Measurements from ENCODE around the gene SV2A. TPM values are rescaled to one million over a fixed set of nuclear protein-coding genes. Genes with fewer than 3 reads are reported as not detected.

Gene SV2A
- total RNA-seq, 1 experiment from 2014 or later, result 47.1 TPM

GRCh38 chr1:149888247-149888998, 29.2 kb downstream of the SV2A start (continued):
- TF ChIP-seq E2F4 (CRISPR knock-in tag; IDR thresholded peaks at IDR 0.05; ENCODE audit: borderline replicate concordance, low read depth), result no peak
- TF ChIP-seq CTCF (IDR thresholded peaks at IDR 0.05), result peak; percentile 54
- TF ChIP-seq NR3C1 (CRISPR knock-in tag; conservative IDR thresholded peaks at IDR 0.05; ENCODE audit: low read depth), result no peak
- no peak for TF ChIP-seq PRDM15 (CRISPR knock-in tag; IDR thresholded peaks at IDR 0.05)
- no peak for TF ChIP-seq ZBTB21 (CRISPR knock-in tag; IDR thresholded peaks at IDR 0.05; ENCODE audit: borderline replicate concordance)
- no peak for TF ChIP-seq ZNF232 (CRISPR knock-in tag; IDR thresholded peaks at IDR 0.05)

GRCh38 chr1:149887456-149888246, 30.0 kb downstream of the SV2A start:
- Mint-ChIP-seq H3K4me1 (peaks cover 4% of the 10 kb centered on the region), H3K27me3 (ENCODE audit: low read depth) (no peaks in the 10 kb centered on the region), H3K36me3 (no peaks in the 10 kb centered on the region), H3K9me3 (no peaks in the 10 kb centered on the region), H3K27ac (no peak overlapping the region), H3K4me3 (no peak overlapping the region)
- CTCF ChIA-PET, result interaction anchor here (1.0 to 3.0 kb wide), 7 partner anchors 12 to 300 kb away, joined by 3 to 25 read pairs (median 5); partner anchors contain the start of gene BOLA1
- ATAC-seq, result peak; percentile 61
- POLR2A ChIA-PET, result interaction anchor here (0.6 to 6.1 kb wide), 32 partner anchors 11 to 1312 kb away, joined by 3 to 51 read pairs (median 5); partner anchors contain the start of genes BOLA1, CIART, OTUD7B and RPRD2
- DNase-seq (ENCODE audit: low spot score), result peak; percentile 72
- no peak for TF ChIP-seq TCF7 (CRISPR knock-in tag; IDR thresholded peaks at IDR 0.05; ENCODE audit: low read depth)
- TF ChIP-seq ZSCAN18 (CRISPR knock-in tag; IDR thresholded peaks at IDR 0.05), result no peak
- TF ChIP-seq ZNF232 (CRISPR knock-in tag; IDR thresholded peaks at IDR 0.05), result peak; percentile 78
- TF ChIP-seq ZNF219 (CRISPR knock-in tag; IDR thresholded peaks at IDR 0.05; ENCODE audit: borderline replicate concordance), result no peak; the same call in 1 of the 2 replicates
- no peak for TF ChIP-seq PREB (CRISPR knock-in tag; IDR thresholded peaks at IDR 0.05; ENCODE audit: borderline replicate concordance)
- no peak for TF ChIP-seq ZNF396 (CRISPR knock-in tag; IDR thresholded peaks at IDR 0.05; ENCODE audit: borderline replicate concordance)
- TF ChIP-seq PRDM15 (CRISPR knock-in tag; IDR thresholded peaks at IDR 0.05), result no peak
- no peak for TF ChIP-seq ETV6 (CRISPR knock-in tag; IDR thresholded peaks at IDR 0.05)
- no peak for TF ChIP-seq E2F5 (CRISPR knock-in tag; IDR thresholded peaks at IDR 0.05)
- TF ChIP-seq PRRX2 (CRISPR knock-in tag; IDR thresholded peaks at IDR 0.05), result peak; percentile 88; the same call in 1 of the 2 replicates
- no peak for TF ChIP-seq ZNF423 (CRISPR knock-in tag; IDR thresholded peaks at IDR 0.05)
